ENCODE data around the gene OR10H5.
"Not testable (repeated sequence)": the region's sequence is repeated elsewhere in the genome, so short reads cannot be mapped to it uniquely, and the experiment has no call there.

OR10H5 gene

GRCh38 chr19:15787611-15788155, at the start of gene OR10H5:
TSS of gene OR10H5 (plus strand) at chr19:15787661. CDS start at chr19:15794049, 6,388 bp downstream.
- no peak for DNase-seq (ENCODE audit: low read depth)

GRCh38 chr19:15737722-15738121, 49.7 kb upstream of the OR10H5 start, which contains the start of gene OR10H3:
TSS of gene OR10H3 (plus strand) at chr19:15737985. CDS start at chr19:15741393, 3,408 bp downstream.
- DNase-seq (ENCODE audit: low read depth), result no peak

- no peak for DNase-seq (ENCODE audit: low read depth)
Observed at GRCh38 chr19:15740785-15741184, 46.7 kb upstream of the OR10H5 start.

GRCh38 chr19:15748239-15748638, 39.2 kb upstream of the OR10H5 start:
- DNase-seq (ENCODE audit: low read depth), result no peak

GRCh38 chr19:15758379-15758778, 29.1 kb upstream of the OR10H5 start:
- no peak for DNase-seq (ENCODE audit: low read depth)

GRCh38 chr19:15759962-15760565, 27.4 kb upstream of the OR10H5 start:
- DNase-seq (ENCODE audit: low read depth), result no peak

GRCh38 chr19:15769586-15769985, 17.9 kb upstream of the OR10H5 start:
- no peak for DNase-seq (ENCODE audit: low read depth)

GRCh38 chr19:15774159-15774558, 13.3 kb upstream of the OR10H5 start:
- DNase-seq (ENCODE audit: low read depth), result not testable (repeated sequence)

- DNase-seq (ENCODE audit: low read depth), result no peak
Observed at GRCh38 chr19:15775249-15775648, 12.2 kb upstream of the OR10H5 start.

- DNase-seq (ENCODE audit: low read depth), result no peak
Observed at GRCh38 chr19:15776264-15776663, 11.2 kb upstream of the OR10H5 start.

- no peak for DNase-seq (ENCODE audit: low read depth)
Observed at GRCh38 chr19:15776991-15777970, 10.2 kb upstream of the OR10H5 start.

- DNase-seq (ENCODE audit: low read depth), result peak; percentile 1
Observed at GRCh38 chr19:15779756-15780476, 7.5 kb upstream of the OR10H5 start.

GRCh38 chr19:15780610-15781418, 6.6 kb upstream of the OR10H5 start:
- DNase-seq (ENCODE audit: low read depth), result no peak

- no peak for DNase-seq (ENCODE audit: low read depth)
Observed at GRCh38 chr19:15781661-15782060, 5.8 kb upstream of the OR10H5 start.

GRCh38 chr19:15782211-15782610, 5.2 kb upstream of the OR10H5 start:
- DNase-seq (ENCODE audit: low read depth), result no peak

- not testable (repeated sequence) for DNase-seq (ENCODE audit: low read depth)
Observed at GRCh38 chr19:15782896-15783295, 4.6 kb upstream of the OR10H5 start.

GRCh38 chr19:15788594-15789270, 1.3 kb downstream of the OR10H5 start:
- DNase-seq (ENCODE audit: low read depth), result no peak

GRCh38 chr19:15790096-15790495, 2.6 kb downstream of the OR10H5 start:
- no peak for DNase-seq (ENCODE audit: low read depth)

GRCh38 chr19:15794279-15794678, 6.8 kb downstream of the OR10H5 start:
- DNase-seq (ENCODE audit: low read depth), result not testable (repeated sequence)

GRCh38 chr19:15810335-15810734, 22.9 kb downstream of the OR10H5 start:
- no peak for DNase-seq (ENCODE audit: low read depth)

- DNase-seq (ENCODE audit: low read depth), result no peak
Observed at GRCh38 chr19:15811476-15811875, 24.0 kb downstream of the OR10H5 start.

Data from GM04503 (cell line).